Kidney (tissue), 14 donors: ENCODE measurements around the gene OR52E1. TPM values are rescaled to one million over a fixed set of nuclear protein-coding genes. Genes with fewer than 3 reads are reported as not detected.

Experiments used
- DNase-seq, 5 donors: peaks; one replicate each; pipeline ENCODE4 v3.0.0-alpha.2; 2013 to 2020
- FAIRE-seq: peaks from 2 replicates; lab custom pipeline; 2012; peaks lifted over from hg19 to GRCh38; lab: Jason Lieb, UNC
- H3K27ac ChIP-seq, 2 donors: one replicate each; pipeline ENCODE4 v1.7.0; 2013; ENCODE audit warnings: low read depth in 2 of 2, low read length in 2 of 2, inconsistent platforms in 1 of 2
- H3K27me3 ChIP-seq: one replicate; pipeline ENCODE4 v1.7.1; 2013; ENCODE audit warnings: low read length, inconsistent platforms; ENCODE audit not compliant: control insufficient read depth, insufficient read depth
- H3K36me3 ChIP-seq, 3 donors: one replicate each; pipeline versions ENCODE4 v1.7.0 to v1.7.1; 2013; ENCODE audit warnings: low read length in 3 of 3, control low read depth in 1 of 3, inconsistent platforms in 1 of 3; ENCODE audit not compliant: insufficient read depth in 3 of 3, control insufficient read depth in 2 of 3
- H3K4me1 ChIP-seq, 3 donors: one replicate each; pipeline versions ENCODE4 v1.7.0 to v1.7.1; 2013; ENCODE audit warnings: low read length in 3 of 3, inconsistent platforms in 1 of 3, low read depth in 1 of 3; ENCODE audit not compliant: control insufficient read depth in 2 of 3, insufficient read depth in 2 of 3
- H3K4me3 ChIP-seq, 3 donors: one replicate each; pipeline versions ENCODE4 v1.7.0 to v1.8.1; 2013; ENCODE audit warnings: low read length in 3 of 3, control low read depth in 1 of 3, inconsistent platforms in 1 of 3
- H3K9ac ChIP-seq, 3 donors: one replicate each; pipeline versions ENCODE4 v1.7.0 to v1.7.1; 2013; ENCODE audit warnings: low read length in 3 of 3, control low read depth in 1 of 3, inconsistent platforms in 1 of 3
- H3K9me3 ChIP-seq, 3 donors: one replicate each; pipeline versions ENCODE4 v1.7.0 to v1.7.1; 2013; ENCODE audit warnings: low read length in 3 of 3, control low read depth in 1 of 3, inconsistent platforms in 1 of 3; ENCODE audit not compliant: control insufficient read depth in 2 of 3, insufficient read depth in 1 of 3
- intact Hi-C: fragments of 100-400 bp; cut with DNase I; formaldehyde crosslinking; loops from one replicate; pipeline ENCODE4 v1.11.1; 2022
- polyA plus RNA-seq: library from polyadenylated mRNA; stranded (reverse); fragments of 350-450 nt; fragmentation: Illumina TruSeq; extraction: RNeasy Lipid Tissue Mini Kit (QIAGEN cat#74804); gene quantifications from one replicate; pipeline ENCODE4 v1.2.3, GENCODE V29; 2014; ENCODE audit warnings: low read depth, low replicate concordance; ENCODE audit not compliant: insufficient read depth
- total RNA-seq: library from RNA; stranded (reverse); fragmentation: NEBNext Ultra II Directional; extraction: Animal tissue kit (Norgen Biotek cat#: 25700); gene quantifications from one replicate; pipeline ENCODE4 v1.2.1, GENCODE V29; 2021
- TF ChIP-seq, protein P1 (sequence below): IDR thresholded peaks from 3 replicates; pipeline ENCODE4 v1.5.1; 2012; ENCODE audit warnings: mild to moderate bottlenecking, moderate library complexity, borderline replicate concordance; ENCODE audit not compliant: insufficient read depth; ENCODE audit errors: extremely low read depth
- donor health status: control.
- donor health status: control.
- donor health status: control.
- donor health status: control.
- donor health status: control.
- donor health status: DM: yes; HTN: yes; CAD: no.
- donor health status: Normal renal cell carcinoma (clear cell type).

The OR52E1 gene
- total and polyA plus RNA-seq, 2 donors from 2014 or later: not detected

DNA sequence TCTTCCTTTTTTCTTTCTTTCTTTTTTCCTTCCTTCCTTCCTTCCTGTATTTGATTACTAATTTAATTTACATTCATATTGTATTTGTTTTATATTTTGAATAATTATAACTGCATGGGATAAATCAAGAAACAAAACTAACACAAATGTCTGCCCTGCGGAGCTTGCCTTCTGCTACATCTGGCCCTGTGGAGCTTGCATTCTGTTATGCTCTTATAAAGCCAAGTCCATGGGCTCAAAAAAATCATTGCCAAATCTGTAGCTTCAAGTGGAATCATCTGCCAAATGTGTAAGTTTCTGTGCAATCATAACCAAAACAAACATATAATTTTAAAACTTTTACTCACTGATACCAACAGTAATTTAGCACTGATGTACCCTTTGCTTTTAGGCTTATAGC lies 31.0 kb upstream of the OR52E1 start:
- DNase-seq: no peak
- Histone ChIP-seq H3K27ac (no peak overlapping the region), H3K36me3 (no peaks in the 10 kb centered on the region), H3K4me3 (no peak overlapping the region), H3K9ac (no peak overlapping the region), H3K9me3 (no peaks in the 10 kb centered on the region), H3K4me1 (no peaks in the 10 kb centered on the region), H3K27me3 (no peaks in the 10 kb centered on the region)
- FAIRE-seq: no peak
- TF ChIP-seq, protein P1, sequence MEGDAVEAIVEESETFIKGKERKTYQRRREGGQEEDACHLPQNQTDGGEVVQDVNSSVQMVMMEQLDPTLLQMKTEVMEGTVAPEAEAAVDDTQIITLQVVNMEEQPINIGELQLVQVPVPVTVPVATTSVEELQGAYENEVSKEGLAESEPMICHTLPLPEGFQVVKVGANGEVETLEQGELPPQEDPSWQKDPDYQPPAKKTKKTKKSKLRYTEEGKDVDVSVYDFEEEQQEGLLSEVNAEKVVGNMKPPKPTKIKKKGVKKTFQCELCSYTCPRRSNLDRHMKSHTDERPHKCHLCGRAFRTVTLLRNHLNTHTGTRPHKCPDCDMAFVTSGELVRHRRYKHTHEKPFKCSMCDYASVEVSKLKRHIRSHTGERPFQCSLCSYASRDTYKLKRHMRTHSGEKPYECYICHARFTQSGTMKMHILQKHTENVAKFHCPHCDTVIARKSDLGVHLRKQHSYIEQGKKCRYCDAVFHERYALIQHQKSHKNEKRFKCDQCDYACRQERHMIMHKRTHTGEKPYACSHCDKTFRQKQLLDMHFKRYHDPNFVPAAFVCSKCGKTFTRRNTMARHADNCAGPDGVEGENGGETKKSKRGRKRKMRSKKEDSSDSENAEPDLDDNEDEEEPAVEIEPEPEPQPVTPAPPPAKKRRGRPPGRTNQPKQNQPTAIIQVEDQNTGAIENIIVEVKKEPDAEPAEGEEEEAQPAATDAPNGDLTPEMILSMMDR: no peak
- intact Hi-C loops: no loop called here

DNA sequence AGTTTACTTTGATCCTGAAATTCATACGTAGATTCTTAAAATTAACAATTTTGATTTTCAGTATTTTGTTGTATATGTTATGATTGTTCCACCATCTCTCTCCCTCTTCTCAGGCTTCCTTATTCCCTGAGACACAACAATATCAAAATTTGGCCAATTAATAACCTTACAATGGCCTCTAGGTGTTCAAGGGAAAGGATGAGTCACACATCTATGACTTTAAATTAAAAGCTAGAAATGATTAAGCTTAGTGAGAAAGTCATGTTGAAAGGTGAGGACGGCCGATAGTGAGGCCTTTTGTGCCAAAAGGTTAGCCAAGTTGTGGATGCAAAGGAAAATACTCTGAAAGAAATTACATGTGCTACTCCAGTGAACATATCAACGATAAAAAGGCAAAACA lies 28.5 kb upstream of the OR52E1 start:
- H3K4me3 ChIP-seq: no peak overlapping the region
- DNase-seq (no peak), FAIRE-seq (no peak)
- H3K9ac ChIP-seq: no peak overlapping the region
- H3K9me3 ChIP-seq: no peaks in the 10 kb centered on the region
- no peaks in the 10 kb centered on the region for H3K4me1 ChIP-seq
- intact Hi-C loops: no loop called here
- TF ChIP-seq, protein P1: no peak
- H3K27me3 ChIP-seq: no peaks in the 10 kb centered on the region
- H3K36me3 ChIP-seq: no peaks in the 10 kb centered on the region
- H3K27ac ChIP-seq: no peak overlapping the region

DNA sequence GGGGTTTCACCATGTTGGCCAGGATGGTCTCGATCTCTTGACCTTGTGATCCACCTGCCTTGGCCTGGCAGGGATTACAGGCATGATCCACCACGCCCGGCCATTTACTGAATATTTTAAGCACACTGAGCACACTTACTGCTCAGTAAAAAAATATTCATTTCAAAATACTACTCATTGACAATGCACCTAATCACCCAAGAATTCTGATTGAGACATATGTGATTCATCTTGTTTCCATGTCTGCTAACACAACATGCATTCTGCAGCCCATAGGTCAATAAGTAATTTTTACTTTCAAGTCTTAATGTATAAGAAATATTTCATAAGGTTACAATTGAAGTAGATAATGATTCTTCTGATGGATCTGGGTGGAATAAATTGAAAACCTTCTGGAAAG lies 27.3 kb upstream of the OR52E1 start:
- no peaks in the 10 kb centered on the region for H3K9me3 ChIP-seq
- TF ChIP-seq, protein P1: no peak
- H3K4me1 ChIP-seq: no peaks in the 10 kb centered on the region
- no peak for DNase-seq
- no peaks in the 10 kb centered on the region for H3K36me3 ChIP-seq
- intact Hi-C loops: no loop called here
- H3K27me3 ChIP-seq: no peaks in the 10 kb centered on the region
- no peak overlapping the region for H3K27ac ChIP-seq
- no peak overlapping the region for H3K9ac ChIP-seq
- no peak overlapping the region for H3K4me3 ChIP-seq
- FAIRE-seq: no peak

DNA sequence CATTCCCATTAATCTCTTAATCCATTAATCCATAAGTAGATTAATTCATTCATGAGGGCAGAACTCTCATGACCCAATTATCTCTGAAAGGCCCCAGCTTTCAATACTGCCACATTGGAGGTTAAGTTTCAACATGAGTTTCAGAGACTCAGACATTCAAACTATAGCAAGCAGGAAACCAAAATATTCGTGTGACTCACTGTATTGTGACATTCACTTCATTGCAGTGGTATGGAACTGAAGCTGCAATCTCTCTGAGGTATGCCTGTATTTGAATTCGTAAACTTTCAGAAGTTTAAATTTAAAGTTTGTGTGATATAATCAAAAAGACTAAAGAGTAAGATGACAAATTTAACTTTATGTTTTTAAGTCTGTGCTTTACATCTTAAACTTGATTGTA lies 26.0 kb upstream of the OR52E1 start:
- intact Hi-C loops: no loop called here
- no peaks in the 10 kb centered on the region for H3K9me3 ChIP-seq
- no peak for FAIRE-seq
- H3K4me3 ChIP-seq: no peak overlapping the region
- no peaks in the 10 kb centered on the region for H3K4me1 ChIP-seq
- TF ChIP-seq, protein P1: no peak
- DNase-seq: no peak
- no peaks in the 10 kb centered on the region for H3K27me3 ChIP-seq
- no peak overlapping the region for H3K27ac ChIP-seq
- H3K9ac ChIP-seq: no peak overlapping the region
- H3K36me3 ChIP-seq: no peaks in the 10 kb centered on the region
